ENCODE measurements around the gene FILIP1L.

DNA sequence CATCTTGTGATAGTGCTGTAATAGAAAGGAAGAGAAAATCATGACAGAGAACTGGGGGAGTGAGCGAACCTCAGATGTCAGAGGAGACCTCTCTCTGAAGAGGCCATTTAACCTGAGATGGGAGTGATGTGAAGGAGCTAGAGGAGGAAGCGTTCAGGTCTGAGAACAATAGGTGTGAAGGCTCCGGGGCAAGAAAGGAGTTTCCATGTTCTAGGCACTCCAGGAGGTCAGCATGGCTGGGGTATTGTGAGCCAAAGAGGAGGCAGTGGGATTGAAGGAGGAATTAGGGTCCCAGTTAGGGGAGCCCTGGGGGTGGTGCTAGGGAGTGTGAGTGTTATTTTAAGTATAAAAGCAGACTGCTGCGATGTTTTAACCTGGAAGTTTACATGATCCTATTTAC is 8.8 kb upstream of the FILIP1L start:
- TF ChIP-seq GATA2 (IDR thresholded peaks at IDR 0.05; ENCODE audit: low read depth, low read length): no peak
- TF ChIP-seq GATA3 (IDR thresholded peaks at IDR 0.05; ENCODE audit: low read depth, low read length): no peak

All from SH-SY5Y (cell line).